Lung (tissue), 12 donors: ENCODE results near the gene FUT9. TPM values are rescaled to one million over a fixed set of nuclear protein-coding genes. Genes with fewer than 3 reads are reported as not detected.
A peak's percentile ranks its signal among the peaks of the same experiment; 100 is the strongest.

Experiments used
- ATAC-seq: fragments of 200-7000 bp; cut with Tn5 transposase; one replicate; pipeline ENCODE4 v1.9.1; 2020; ENCODE audit warnings: moderate number of reproducible peaks; ENCODE audit not compliant: insufficient read depth, low FRiP score
- DNase-seq, 3 donors: peaks; one replicate each; pipeline ENCODE4 v3.0.0-alpha.2; 2013 to 2017
- H3K27ac ChIP-seq, 2 donors: one replicate each; pipeline ENCODE4 v1.5.1; 2013; ENCODE audit warnings: mild to moderate bottlenecking in 2 of 2, moderate library complexity in 2 of 2, control low read depth in 1 of 2, inconsistent platforms in 1 of 2, low read depth in 1 of 2, low read length in 1 of 2
- H3K27me3 ChIP-seq, 3 donors: one replicate each; pipeline ENCODE4 v1.5.1; 2013; ENCODE audit warnings: low read length in 2 of 3; ENCODE audit not compliant: control insufficient read depth in 3 of 3, insufficient read depth in 3 of 3
- H3K36me3 ChIP-seq, 4 donors: one replicate each; pipeline ENCODE4 v1.5.1; 2013; ENCODE audit warnings: low read length in 4 of 4, mild to moderate bottlenecking in 1 of 4, moderate library complexity in 1 of 4; ENCODE audit not compliant: control insufficient read depth in 4 of 4, insufficient read depth in 4 of 4
- H3K4me1 ChIP-seq, 5 donors: one replicate each; pipeline ENCODE4 v1.5.1; 2013; ENCODE audit warnings: low read length in 5 of 5, mild to moderate bottlenecking in 2 of 5, moderate library complexity in 1 of 5; ENCODE audit not compliant: control insufficient read depth in 5 of 5, insufficient read depth in 5 of 5
- H3K4me3 ChIP-seq: one replicate; pipeline ENCODE4 v1.5.1; 2013; ENCODE audit warnings: mild to moderate bottlenecking, control low read depth, moderate library complexity
- H3K9ac ChIP-seq, 2 donors: one replicate each; pipeline ENCODE4 v1.5.1; 2013; ENCODE audit warnings: low read length in 2 of 2, control low read depth in 1 of 2; ENCODE audit not compliant: insufficient read depth in 1 of 2
- H3K9me3 ChIP-seq, 4 donors: one replicate each; pipeline ENCODE4 v1.5.1; 2013; ENCODE audit warnings: low read length in 3 of 4, mild to moderate bottlenecking in 1 of 4, moderate library complexity in 1 of 4; ENCODE audit not compliant: control insufficient read depth in 4 of 4, insufficient read depth in 3 of 4
- WGBS, 2 donors: extraction: QIAGEN DNeasy Blood & Tissue Kit; methylation state at CpG; one replicate each; pipeline ENCODE4 v1.1.7; 2013; 5-methylcytosine and 5-hydroxymethylcytosine counted together
- polyA plus RNA-seq, 2 donors: library from polyadenylated mRNA; stranded (reverse); fragments of 200-250 nt; gene quantifications; one replicate each; pipeline ENCODE4 v1.2.1, GENCODE V29; 2013
- total RNA-seq, 2 donors: library from RNA; depleted of rRNA in 1 of 2; stranded (reverse); fragments of >200 nt in 1 of 2; gene quantifications; one replicate each; pipeline ENCODE4 v1.2.1, GENCODE V29; 2014 to 2021
- TF ChIP-seq, protein P1 (sequence below): IDR thresholded peaks from 2 replicates; pipeline ENCODE4 v1.5.1; 2012; ENCODE audit warnings: mild to moderate bottlenecking; ENCODE audit errors: control extremely low read depth, extremely low read depth
- donor health status: control.
- donor health status: control.
- donor health status: Bipolar disorder and iron deficiency.
- donor health status: healthy.
- donor health status: DM: yes; HTN: yes; CAD: no.

FUT9 gene
- total and polyA plus RNA-seq, 4 donors: under 0.01 to 0.14 TPM; not detected in 2

- H3K27me3 ChIP-seq: no peaks in the 10 kb centered on the region
- no peaks in the 10 kb centered on the region for H3K9me3 ChIP-seq
- TF ChIP-seq, protein P1, sequence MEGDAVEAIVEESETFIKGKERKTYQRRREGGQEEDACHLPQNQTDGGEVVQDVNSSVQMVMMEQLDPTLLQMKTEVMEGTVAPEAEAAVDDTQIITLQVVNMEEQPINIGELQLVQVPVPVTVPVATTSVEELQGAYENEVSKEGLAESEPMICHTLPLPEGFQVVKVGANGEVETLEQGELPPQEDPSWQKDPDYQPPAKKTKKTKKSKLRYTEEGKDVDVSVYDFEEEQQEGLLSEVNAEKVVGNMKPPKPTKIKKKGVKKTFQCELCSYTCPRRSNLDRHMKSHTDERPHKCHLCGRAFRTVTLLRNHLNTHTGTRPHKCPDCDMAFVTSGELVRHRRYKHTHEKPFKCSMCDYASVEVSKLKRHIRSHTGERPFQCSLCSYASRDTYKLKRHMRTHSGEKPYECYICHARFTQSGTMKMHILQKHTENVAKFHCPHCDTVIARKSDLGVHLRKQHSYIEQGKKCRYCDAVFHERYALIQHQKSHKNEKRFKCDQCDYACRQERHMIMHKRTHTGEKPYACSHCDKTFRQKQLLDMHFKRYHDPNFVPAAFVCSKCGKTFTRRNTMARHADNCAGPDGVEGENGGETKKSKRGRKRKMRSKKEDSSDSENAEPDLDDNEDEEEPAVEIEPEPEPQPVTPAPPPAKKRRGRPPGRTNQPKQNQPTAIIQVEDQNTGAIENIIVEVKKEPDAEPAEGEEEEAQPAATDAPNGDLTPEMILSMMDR: no peak
- H3K4me3 ChIP-seq: no peak overlapping the region
- no peak for ATAC-seq
- peak in 1 of 3 donors; percentile 4 for DNase-seq
- WGBS, 2 donors: 54 to 57% methylated on average over 4 of the region's 4 CpGs
- no peaks in the 10 kb centered on the region for H3K36me3 ChIP-seq
- H3K27ac ChIP-seq: no peak overlapping the region
- H3K4me1 ChIP-seq: no peaks in the 10 kb centered on the region
- no peak overlapping the region for H3K9ac ChIP-seq
Measured at GRCh38 chr6:96058082-96058481, 42.3 kb downstream of the FUT9 start.

DNA sequence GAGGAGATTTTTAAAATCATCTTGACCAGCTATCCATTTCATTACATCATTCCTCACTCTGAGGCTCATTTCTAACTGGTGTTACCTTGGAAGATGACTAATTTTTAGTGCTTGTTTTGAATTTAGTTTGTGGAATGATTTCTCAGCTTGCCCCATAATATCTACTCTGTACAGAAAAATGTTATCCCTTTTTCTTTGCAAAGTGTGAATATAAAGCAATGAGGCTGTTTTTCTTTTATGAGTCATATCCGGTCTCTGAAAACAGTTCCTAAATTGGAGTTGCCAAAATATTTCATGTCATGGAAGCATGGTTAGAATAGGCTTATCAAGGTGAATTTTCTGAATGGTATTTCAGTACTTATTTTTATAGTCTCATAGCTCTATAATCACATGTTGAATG lies 43.8 kb downstream of the FUT9 start:
- ATAC-seq: no peak

GRCh38 chr6:96060249-96060648 lies 44.5 kb downstream of the FUT9 start:
- 89 to 92% methylated on average over 2 of the region's 2 CpGs for WGBS, 2 donors
- Histone ChIP-seq H3K4me3 (no peak overlapping the region), H3K36me3 (no peaks in the 10 kb centered on the region), H3K9ac (no peak overlapping the region), H3K27ac (no peak overlapping the region), H3K9me3 (no peaks in the 10 kb centered on the region), H3K27me3 (no peaks in the 10 kb centered on the region), H3K4me1 (no peaks in the 10 kb centered on the region)
- DNase-seq (no peak), ATAC-seq (no peak)
- TF ChIP-seq, protein P1: no peak

More for the DNA sequence above, 43.8 kb downstream of the FUT9 start:
- TF ChIP-seq, protein P1: no peak
- H3K4me3 ChIP-seq: no peak overlapping the region
- H3K9me3 ChIP-seq: no peaks in the 10 kb centered on the region
- DNase-seq: no peak
- WGBS, 2 donors: 87 to 90% methylated on average over 1 of the region's 1 CpG
- no peaks in the 10 kb centered on the region for H3K27me3 ChIP-seq
- H3K9ac ChIP-seq: no peak overlapping the region
- no peaks in the 10 kb centered on the region for H3K36me3 ChIP-seq
- no peak overlapping the region for H3K27ac ChIP-seq
- no peaks in the 10 kb centered on the region for H3K4me1 ChIP-seq

DNA sequence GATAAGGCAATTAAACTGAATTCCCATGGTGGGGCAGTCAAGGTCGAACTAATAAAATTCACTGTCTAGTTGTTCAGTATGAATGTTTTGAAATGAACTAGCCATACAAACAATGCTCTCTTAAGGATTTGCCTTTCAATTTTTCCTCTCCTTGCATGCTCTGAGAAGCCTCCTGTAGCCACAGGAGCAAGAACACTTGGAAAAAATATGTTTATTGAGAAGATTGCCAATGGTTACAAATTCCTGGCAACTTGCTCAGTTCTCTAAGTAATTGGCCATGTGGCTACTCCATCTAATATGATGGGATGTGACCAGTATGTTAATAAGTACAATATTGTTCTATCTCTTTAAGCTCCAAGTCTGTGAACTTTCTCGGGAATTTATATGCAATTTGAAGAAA lies 49.4 kb downstream of the FUT9 start:
- no peak for DNase-seq
- TF ChIP-seq, protein P1: no peak
- WGBS, 2 donors: 68 to 82% methylated on average over 2 of the region's 2 CpGs
- Histone ChIP-seq H3K9ac (no peak overlapping the region), H3K4me3 (no peak overlapping the region), H3K27ac (no peak overlapping the region), H3K4me1 (no peaks in the 10 kb centered on the region), H3K27me3 (no peaks in the 10 kb centered on the region), H3K36me3 (no peaks in the 10 kb centered on the region), H3K9me3 (no peaks in the 10 kb centered on the region)
- no peak for ATAC-seq
